NT2/D1 (cell line): Measurements from ENCODE around the gene ASCC2.

Experiments
- DNase-seq: peaks from one replicate; pipeline ENCODE4 v3.0.0-alpha.2; 2011; ENCODE audit warnings: low read depth, low spot score
- H3K27me3 ChIP-seq: 2 replicates; pipeline ENCODE4 v1.6.0; 2011; ENCODE audit warnings: mild to moderate bottlenecking; ENCODE audit not compliant: insufficient read length, insufficient read depth
- H3K36me3 ChIP-seq: 2 replicates; pipeline ENCODE4 v1.6.1; 2011; ENCODE audit warnings: mild to moderate bottlenecking, low read length, mixed read lengths; ENCODE audit not compliant: insufficient read depth, insufficient read length
- H3K4me1 ChIP-seq: 2 replicates; pipeline ENCODE4 v1.5.1; 2011; ENCODE audit not compliant: insufficient read depth, insufficient read length
- H3K4me3 ChIP-seq: 2 replicates; pipeline ENCODE4 v1.5.1; 2011; ENCODE audit warnings: low read depth; ENCODE audit not compliant: insufficient read length
- H3K9ac ChIP-seq: 2 replicates; pipeline ENCODE4 v1.6.0; 2011; ENCODE audit warnings: low read depth; ENCODE audit not compliant: insufficient read length
- H3K9me3 ChIP-seq: 2 replicates; pipeline ENCODE4 v1.5.1; 2011; ENCODE audit warnings: mild to moderate bottlenecking, low read length; ENCODE audit not compliant: insufficient read depth
- SUZ12 ChIP-seq: IDR thresholded peaks from 2 replicates; pipeline ENCODE4 v1.6.1; 2011; ENCODE audit not compliant: insufficient read length, insufficient read depth; ENCODE audit errors: extremely low read depth
- YY1 ChIP-seq: IDR thresholded peaks from 2 replicates; pipeline ENCODE4 v1.6.1; 2011; ENCODE audit not compliant: insufficient read length, insufficient read depth
- ZNF274 ChIP-seq: IDR thresholded peaks from 2 replicates; pipeline ENCODE4 v1.6.1; 2011; ENCODE audit warnings: mild to moderate bottlenecking, low read depth, low read length

Gene ASCC2

DNA sequence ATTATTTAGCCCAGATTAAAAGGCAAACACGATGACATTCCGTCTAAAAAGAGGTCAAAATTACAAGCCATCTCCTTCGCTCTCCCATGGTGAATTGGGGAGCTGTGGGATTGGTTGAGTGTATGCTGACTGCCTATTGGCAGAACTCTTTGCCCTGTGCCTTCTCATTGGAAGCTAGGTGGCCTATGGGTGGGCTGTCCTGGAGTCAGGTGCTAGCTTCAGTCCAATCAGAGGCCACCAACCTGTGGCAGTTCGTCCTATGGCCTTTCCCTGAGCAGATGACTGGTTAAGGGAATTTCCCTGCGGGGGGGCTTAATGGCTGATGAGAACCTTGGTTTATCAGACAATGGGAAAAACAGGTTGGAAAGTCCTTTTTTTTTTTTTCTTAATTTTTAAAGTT lies 41.7 kb upstream of the ASCC2 start:
- DNase-seq = no peak
- no peaks in the 10 kb centered on the region for H3K27me3 ChIP-seq
- H3K4me3 ChIP-seq = no peak overlapping the region
- no peaks in the 10 kb centered on the region for H3K36me3 ChIP-seq
- peaks cover 4% of the 10 kb centered on the region; the same call in 1 of the 2 replicates for H3K9me3 ChIP-seq
- H3K9ac ChIP-seq = no peak overlapping the region
- no peak for TF ChIP-seq ZNF274
- TF ChIP-seq SUZ12 = no peak
- no peak for TF ChIP-seq YY1
- H3K4me1 ChIP-seq = no peaks in the 10 kb centered on the region

DNA sequence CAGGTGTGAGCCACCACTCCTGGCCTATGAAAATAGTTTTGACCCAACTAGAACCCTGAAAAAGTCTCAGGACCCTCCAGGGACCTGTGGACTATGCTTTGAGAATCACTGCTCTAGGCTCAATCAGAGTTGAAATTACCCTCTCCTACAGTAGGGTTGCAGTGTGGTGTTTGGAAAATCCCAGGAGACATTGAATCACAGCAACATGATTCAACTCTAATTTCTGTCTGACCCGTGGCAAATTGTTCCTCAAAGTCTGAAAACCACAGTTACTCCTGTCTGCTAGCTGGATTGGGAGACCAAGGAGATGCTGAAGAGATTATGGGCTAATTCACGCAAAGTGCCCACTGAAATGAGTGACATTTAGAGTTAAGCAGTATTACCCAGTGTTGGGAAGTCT lies 39.5 kb upstream of the ASCC2 start:
- Histone ChIP-seq H3K27me3 (no peaks in the 10 kb centered on the region), H3K36me3 (no peaks in the 10 kb centered on the region), H3K9me3 (peaks cover 4% of the 10 kb centered on the region; the same call in 1 of the 2 replicates), H3K4me1 (no peaks in the 10 kb centered on the region), H3K4me3 (no peak overlapping the region), H3K9ac (no peak overlapping the region)
- no peak for TF ChIP-seq ZNF274
- TF ChIP-seq SUZ12 = no peak
- no peak for TF ChIP-seq YY1
- DNase-seq = no peak

DNA sequence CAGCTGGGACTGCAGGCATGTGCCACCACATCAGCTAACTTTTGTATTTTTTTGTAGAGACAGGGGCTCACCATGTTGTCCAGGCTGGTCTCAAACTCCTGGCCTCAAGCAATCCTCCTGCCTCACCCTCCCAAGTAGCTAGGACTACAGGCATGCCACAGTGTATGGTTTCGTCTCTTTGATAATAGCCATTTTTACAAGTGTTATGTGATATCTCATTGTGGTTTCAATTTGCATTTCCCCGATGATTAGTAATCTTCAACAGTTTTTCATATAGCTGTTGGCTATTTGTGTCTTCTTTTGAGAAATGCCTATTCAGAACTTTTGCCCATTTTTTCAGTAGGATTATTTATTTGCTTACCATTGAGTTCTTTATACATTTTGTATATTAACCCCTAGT lies 35.9 kb upstream of the ASCC2 start:
- Histone ChIP-seq H3K27me3 (no peaks in the 10 kb centered on the region), H3K4me3 (no peak overlapping the region), H3K4me1 (no peaks in the 10 kb centered on the region), H3K9me3 (no peaks in the 10 kb centered on the region), H3K9ac (no peak overlapping the region), H3K36me3 (no peaks in the 10 kb centered on the region)
- DNase-seq = no peak
- TF ChIP-seq ZNF274 (no peak), YY1 (no peak)

DNA sequence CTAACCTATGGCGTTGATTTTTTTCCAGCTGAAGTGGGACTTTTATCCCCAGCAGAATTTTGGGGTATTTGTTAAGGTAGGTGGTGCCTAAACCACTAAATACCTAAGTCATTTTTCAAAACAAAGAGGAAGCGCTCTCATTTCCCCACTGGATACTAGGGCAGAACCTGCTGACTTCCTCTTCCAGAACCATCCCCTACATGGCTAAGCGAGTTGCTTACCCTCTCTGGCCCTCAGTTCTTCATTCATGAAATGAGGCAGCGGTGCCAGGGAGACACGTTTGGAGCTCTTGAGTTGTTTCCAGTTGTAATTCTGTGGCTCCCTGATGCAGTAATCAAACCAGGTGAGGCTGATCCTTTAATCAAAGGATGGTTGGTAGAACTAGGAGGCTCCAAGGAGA lies 34.9 kb upstream of the ASCC2 start:
- no peak overlapping the region for H3K4me3 ChIP-seq
- no peaks in the 10 kb centered on the region for H3K27me3 ChIP-seq
- no peak for DNase-seq
- H3K36me3 ChIP-seq = no peaks in the 10 kb centered on the region
- no peak for TF ChIP-seq YY1
- no peak for TF ChIP-seq SUZ12
- TF ChIP-seq ZNF274 = no peak
- H3K4me1 ChIP-seq = no peaks in the 10 kb centered on the region
- H3K9ac ChIP-seq = no peak overlapping the region
- no peaks in the 10 kb centered on the region for H3K9me3 ChIP-seq

DNA sequence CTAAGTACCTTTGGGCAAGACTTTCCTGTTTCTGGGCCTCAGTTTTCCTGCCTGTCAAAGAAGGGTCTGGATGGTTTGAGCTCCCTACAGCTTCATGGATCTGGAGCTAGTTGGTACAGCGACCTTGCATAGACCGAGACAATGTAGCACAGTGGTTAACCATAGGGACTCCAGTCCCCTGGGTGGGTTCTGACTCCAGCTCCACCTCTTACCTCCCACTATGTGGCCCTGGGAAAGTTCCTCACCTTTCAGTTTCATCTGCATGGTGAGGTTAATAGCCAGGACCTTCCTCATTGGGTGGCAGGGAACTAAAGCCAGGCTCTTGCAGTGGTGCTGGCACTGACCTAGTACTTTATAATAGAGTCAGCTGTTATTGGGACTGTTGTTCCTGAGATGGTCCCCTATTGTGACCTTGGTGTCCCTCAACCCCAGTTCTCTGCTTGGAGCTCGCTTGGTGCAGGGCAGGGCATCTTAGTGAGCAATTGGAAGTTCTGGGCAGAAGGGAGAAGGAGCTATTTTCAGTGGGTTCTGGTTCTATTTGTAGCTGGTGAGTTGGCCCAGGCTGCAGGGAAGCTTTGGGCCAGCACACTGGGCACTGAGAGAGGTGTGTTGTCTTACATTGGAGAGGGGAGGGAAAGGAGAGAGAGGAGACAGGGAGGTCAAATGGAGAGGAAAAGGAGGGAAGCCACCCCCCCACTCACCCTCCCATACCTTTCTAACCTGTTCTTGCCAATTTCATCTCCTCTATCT lies 34.2 kb upstream of the ASCC2 start:
- no peak for TF ChIP-seq ZNF274
- no peak for TF ChIP-seq YY1
- TF ChIP-seq SUZ12 = no peak
- no peaks in the 10 kb centered on the region for H3K27me3 ChIP-seq
- H3K9ac ChIP-seq = no peak overlapping the region
- H3K4me1 ChIP-seq = no peaks in the 10 kb centered on the region
- no peak overlapping the region for H3K4me3 ChIP-seq
- no peak for DNase-seq
- no peaks in the 10 kb centered on the region for H3K36me3 ChIP-seq
- H3K9me3 ChIP-seq = no peaks in the 10 kb centered on the region

DNA sequence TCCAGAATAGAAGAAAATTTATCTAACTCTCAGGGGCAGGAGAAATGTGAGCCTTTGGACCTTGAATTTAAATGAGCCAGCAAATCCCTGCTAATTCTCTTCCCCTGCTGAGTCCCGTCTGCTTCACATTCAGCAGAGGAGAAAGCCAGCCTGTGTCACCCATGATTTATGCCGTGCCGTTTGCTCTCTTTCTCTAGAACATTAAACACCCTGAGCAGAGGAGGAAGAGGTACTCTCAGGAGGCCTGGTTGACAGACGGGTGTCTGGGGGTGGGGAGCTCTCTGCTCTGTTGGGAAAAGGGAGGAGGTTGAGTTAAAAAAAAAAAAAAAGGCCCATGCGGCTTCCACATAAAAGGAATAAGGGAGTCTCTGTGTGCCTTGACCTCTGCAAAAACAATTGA lies 33.6 kb upstream of the ASCC2 start:
- Histone ChIP-seq H3K4me3 (no peak overlapping the region), H3K36me3 (no peaks in the 10 kb centered on the region), H3K9me3 (no peaks in the 10 kb centered on the region), H3K27me3 (no peaks in the 10 kb centered on the region), H3K9ac (no peak overlapping the region), H3K4me1 (no peaks in the 10 kb centered on the region)
- DNase-seq = no peak
- no peak for TF ChIP-seq SUZ12
- TF ChIP-seq ZNF274 = no peak
- no peak for TF ChIP-seq YY1

DNA sequence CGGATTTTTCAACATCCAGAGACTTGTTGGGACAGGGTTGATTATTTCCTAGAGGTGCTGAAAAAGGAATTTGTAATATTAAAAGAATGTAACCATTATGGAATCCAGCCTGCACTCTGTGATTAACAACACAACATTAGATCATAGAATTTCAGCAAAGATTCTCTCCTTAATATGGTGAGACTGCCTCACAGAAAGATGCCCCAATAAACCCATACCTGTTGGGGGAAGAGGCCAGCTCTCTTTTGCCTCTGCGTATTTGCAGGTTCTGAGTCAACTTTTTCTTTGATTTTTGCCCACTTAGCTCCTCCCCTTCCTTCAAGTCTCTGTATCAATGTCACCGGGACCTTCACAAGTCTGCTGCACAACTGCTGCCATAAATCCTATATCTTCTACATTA lies 32.5 kb upstream of the ASCC2 start:
- no peak for DNase-seq
- Histone ChIP-seq H3K27me3 (no peaks in the 10 kb centered on the region), H3K9me3 (no peaks in the 10 kb centered on the region), H3K9ac (no peak overlapping the region), H3K36me3 (no peaks in the 10 kb centered on the region), H3K4me1 (no peaks in the 10 kb centered on the region), H3K4me3 (no peak overlapping the region)
- TF ChIP-seq ZNF274 (no peak), SUZ12 (no peak), YY1 (no peak)
